CD14-positive monocyte (primary cell): Measurements from ENCODE around the gene CELF2. TPM values are rescaled to one million over a fixed set of nuclear protein-coding genes. Genes with fewer than 3 reads are reported as not detected.

Experiments used
- DNase-seq, 3 donors: peaks; one replicate each; pipeline ENCODE4 v3.0.0-alpha.2; 2011 to 2022
- H2AFZ ChIP-seq: 2 replicates; pipeline ENCODE4 v1.6.0; 2012; ENCODE audit warnings: mild to moderate bottlenecking, low read depth, low read length, inconsistent platforms; ENCODE audit not compliant: insufficient read depth, poor library complexity, severe bottlenecking
- H3K27ac ChIP-seq, 2 donors: 1 replicate in 1 of 2; 2 replicates in 1 of 2; pipeline ENCODE4 v1.5.1; 2012 to 2013; ENCODE audit warnings: low read length in 2 of 2, control low read depth in 1 of 2, inconsistent platforms in 1 of 2, low read depth in 1 of 2, mild to moderate bottlenecking in 1 of 2
- H3K27me3 ChIP-seq, 2 donors: one replicate each; pipeline versions ENCODE4 v1.6.0 to v1.6.1; 2011 to 2013; ENCODE audit warnings: low read length in 2 of 2; ENCODE audit not compliant: control insufficient read depth in 2 of 2, insufficient read depth in 2 of 2
- H3K36me3 ChIP-seq, 2 donors: replicated peaks in 1 of 2; 1 replicate in 1 of 2; 2 replicates in 1 of 2; pipeline versions ENCODE4 v1.5.1 to v1.6.1; 2012 to 2013; ENCODE audit warnings: low read length in 2 of 2, control low read depth in 1 of 2, inconsistent platforms in 1 of 2, mild to moderate bottlenecking in 1 of 2; ENCODE audit not compliant: insufficient read depth in 2 of 2, control insufficient read depth in 1 of 2
- H3K4me1 ChIP-seq, 2 donors: 1 replicate in 1 of 2; 2 replicates in 1 of 2; pipeline versions ENCODE4 v1.5.1 to v1.6.1; 2012 to 2013; ENCODE audit warnings: low read length in 2 of 2, control low read depth in 1 of 2, inconsistent platforms in 1 of 2, mild to moderate bottlenecking in 1 of 2, moderate library complexity in 1 of 2; ENCODE audit not compliant: insufficient read depth in 2 of 2, control insufficient read depth in 1 of 2
- H3K4me2 ChIP-seq: replicated peaks from 2 replicates; pipeline ENCODE3; 2012; ENCODE audit warnings: low read length, moderate library complexity, mild to moderate bottlenecking; ENCODE audit not compliant: poor library complexity, severe bottlenecking; ENCODE audit errors: extremely low read depth
- H3K4me3 ChIP-seq, 3 experiments: fragments of 200-600 bp in 1 of 3; sonication (generic) in 1 of 3; replicated peaks in 1 of 3; 1 replicate in 2 of 3; 2 replicates in 1 of 3; pipeline ENCODE4 v1.5.1; 2011 to 2013; ENCODE audit warnings: low read length in 3 of 3, mild to moderate bottlenecking in 3 of 3, control low read depth in 2 of 3, low read depth in 2 of 3, inconsistent platforms in 1 of 3, moderate library complexity in 1 of 3
- H3K79me2 ChIP-seq: 2 replicates; pipeline ENCODE4 v1.6.0; 2012; ENCODE audit warnings: mild to moderate bottlenecking, control low read depth, inconsistent platforms, low read length, moderate library complexity; ENCODE audit not compliant: insufficient read depth
- H3K9ac ChIP-seq: 2 replicates; pipeline ENCODE4 v1.6.0; 2017; ENCODE audit warnings: low read length, mild to moderate bottlenecking; ENCODE audit not compliant: insufficient read depth, poor library complexity, severe bottlenecking
- H3K9me3 ChIP-seq, 2 donors: replicated peaks in 1 of 2; 1 replicate in 1 of 2; 2 replicates in 1 of 2; pipeline versions ENCODE4 v1.5.1 to v1.6.1; 2012 to 2013; ENCODE audit warnings: low read length in 2 of 2, control low read depth in 1 of 2; ENCODE audit not compliant: control insufficient read depth in 1 of 2, insufficient read depth in 1 of 2
- H4K20me1 ChIP-seq: 2 replicates; pipeline ENCODE4 v1.6.0; 2012; ENCODE audit warnings: mild to moderate bottlenecking, low read length, control low read depth, moderate library complexity; ENCODE audit not compliant: insufficient read depth
- H3K27ac Mint-ChIP-seq, 7 donors: one replicate each; pipeline ENCODE4 v1.8.0; 2020; ENCODE audit warnings: mild to moderate bottlenecking in 7 of 7, mixed read lengths in 7 of 7, moderate library complexity in 6 of 7, inconsistent platforms in 2 of 7
- H3K27me3 Mint-ChIP-seq, 3 donors: one replicate each; pipeline ENCODE4 v1.8.0; 2021 to 2022; ENCODE audit warnings: low read depth in 3 of 3, mild to moderate bottlenecking in 3 of 3, mixed read lengths in 3 of 3, moderate library complexity in 3 of 3, inconsistent platforms in 1 of 3
- H3K36me3 Mint-ChIP-seq, 2 donors: one replicate each; pipeline ENCODE4 v1.8.0; 2020; ENCODE audit warnings: mixed read lengths in 2 of 2, inconsistent platforms in 1 of 2, mild to moderate bottlenecking in 1 of 2
- H3K4me1 Mint-ChIP-seq: one replicate; pipeline ENCODE4 v1.8.0; 2020; ENCODE audit warnings: mild to moderate bottlenecking, mixed read lengths
- H3K4me3 Mint-ChIP-seq, 2 donors: one replicate each; pipeline ENCODE4 v1.8.0; 2020; ENCODE audit warnings: mild to moderate bottlenecking in 2 of 2, mixed read lengths in 2 of 2, moderate library complexity in 1 of 2
- H3K9me3 Mint-ChIP-seq, 7 donors: one replicate each; pipeline ENCODE4 v1.8.0; 2020 to 2022; ENCODE audit warnings: mixed read lengths in 7 of 7, mild to moderate bottlenecking in 6 of 7, moderate library complexity in 6 of 7, inconsistent platforms in 2 of 7
- CTCF ChIP-seq: fragments of 200-600 bp; IDR thresholded peaks from one replicate; pipeline ENCODE4 v1.8.0; 2022; ENCODE audit warnings: antibody characterized with exemption, mild to moderate bottlenecking
- WGBS: methylation state at CpG from one replicate; pipeline ENCODE4 v1.1.5; 2013; ENCODE audit warnings: missing lambda C conversion rate; ENCODE audit not compliant: insufficient coverage; 5-methylcytosine and 5-hydroxymethylcytosine counted together
- intact Hi-C, 2 donors: fragments of 100-400 bp; cut with micrococcal nuclease; formaldehyde crosslinking; loops; one replicate each; pipeline versions ENCODE4 v1.15.0 to v1.15.1; 2023
- polyA plus RNA-seq, 3 donors: library from polyadenylated mRNA; depleted of rRNA in 1 of 3; unstranded in 2 of 3; stranded (reverse) in 1 of 3; fragments of 300-500 nt in 2 of 3; fragments of >200 nt in 1 of 3; fragmentation: Illumina TruSeq in 2 of 3; gene quantifications; 1 replicate in 2 of 3; 2 replicates in 1 of 3; pipeline ENCODE4 v1.2.3, GENCODE V29; 2012 to 2021

The CELF2 gene
- polyA plus RNA-seq, 3 donors, result 53.5 to 93.3 (median 80.5) TPM

GRCh38 chr10:11293332-11293731 lies 275.7 kb downstream of the CELF2 start:
- WGBS, result 98% methylated on average over 4 of the region's 7 CpGs
- DNase-seq, result no peak
- Histone ChIP-seq H3K4me1 (no peaks in the 10 kb centered on the region), H3K36me3 (peaks cover 99 to 100% of the 10 kb centered on the region in 2 donors), H3K4me3 (no peak overlapping the region), H3K27ac (no peak overlapping the region), H3K79me2 (peaks cover 77% of the 10 kb centered on the region), H2AFZ (no peak overlapping the region), H3K27me3 (no peaks in the 10 kb centered on the region), H4K20me1 (peaks cover 100% of the 10 kb centered on the region), H3K9me3 (no peaks in the 10 kb centered on the region), H3K9ac (no peak overlapping the region), H3K4me2 (no peak overlapping the region)
- Mint-ChIP-seq H3K36me3 (peaks cover 90 to 99% of the 10 kb centered on the region in 2 donors), H3K4me3 (no peak overlapping the region), H3K4me1 (no peaks in the 10 kb centered on the region), H3K27ac (peak overlapping the region in 1 of 7 donors; percentile 73), H3K9me3 (no peaks in the 10 kb centered on the region), H3K27me3 (peaks cover 0 to 2% (median 0%) of the 10 kb centered on the region in 3 donors)
- no peak for TF ChIP-seq CTCF
- intact Hi-C loops, result no loop called here

DNA sequence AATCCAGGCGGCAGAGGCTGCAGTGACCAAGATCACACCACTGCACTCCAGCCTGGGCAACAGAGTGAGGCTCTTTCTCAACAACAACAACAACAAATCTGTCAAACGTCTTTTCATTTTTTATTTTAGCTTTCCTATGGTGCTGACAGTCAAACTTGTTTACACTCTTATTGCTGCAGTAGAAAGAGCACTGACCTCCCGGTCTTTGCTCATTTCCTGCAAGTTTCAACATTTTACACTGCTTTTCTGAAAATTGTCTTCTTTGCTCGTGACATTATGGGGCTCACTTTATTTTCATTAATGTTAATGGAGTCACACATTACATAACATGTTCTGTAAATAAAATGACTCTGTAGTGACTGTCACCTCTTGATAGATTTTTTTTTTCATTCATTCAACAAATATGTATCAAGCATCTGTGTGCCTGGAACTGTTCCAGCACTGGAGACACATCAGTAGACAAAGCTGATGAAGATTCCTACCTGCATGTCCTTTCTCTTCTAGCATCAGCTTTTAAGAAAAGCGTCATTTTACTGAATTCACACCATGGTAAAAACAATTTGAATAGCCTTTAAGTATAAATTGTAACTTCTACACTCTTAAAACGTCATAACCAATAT lies 277.3 kb downstream of the CELF2 start:
- Histone ChIP-seq H3K36me3 (peaks cover 99 to 100% of the 10 kb centered on the region in 2 donors), H3K4me3 (no peak overlapping the region), H3K4me2 (no peak overlapping the region), H3K27me3 (no peaks in the 10 kb centered on the region), H3K4me1 (no peaks in the 10 kb centered on the region), H2AFZ (no peak overlapping the region), H3K27ac (no peak overlapping the region), H3K9ac (no peak overlapping the region), H3K9me3 (no peaks in the 10 kb centered on the region), H4K20me1 (peaks cover 100% of the 10 kb centered on the region), H3K79me2 (peaks cover 72% of the 10 kb centered on the region)
- Mint-ChIP-seq H3K9me3 (no peaks in the 10 kb centered on the region), H3K27me3 (peaks cover 0 to 2% (median 0%) of the 10 kb centered on the region in 3 donors), H3K4me1 (no peaks in the 10 kb centered on the region), H3K27ac (peak overlapping the region in 2 of 7 donors; percentile 26 to 33), H3K4me3 (no peak overlapping the region), H3K36me3 (peaks cover 88 to 97% of the 10 kb centered on the region in 2 donors)
- no peak for DNase-seq
- TF ChIP-seq CTCF, result no peak
- intact Hi-C loops, result no loop called here
- 75% methylated on average over 3 of the region's 6 CpGs for WGBS
